ENCODE results near the gene ZBTB20. TPM values are rescaled to one million over a fixed set of nuclear protein-coding genes. Genes with fewer than 3 reads are reported as not detected.

The ZBTB20 gene
- total and polyA plus RNA-seq, 3 experiments from 2014 or later = 6.3 to 25.6 (median 6.5) TPM

- peaks cover 36 to 80% (median 42%) of the 10 kb centered on the region in 3 donors for H3K4me1 Mint-ChIP-seq
- POLR2A ChIA-PET = no interaction called here
- H3K4me1 ChIP-seq (ENCODE audit: insufficient read depth, low read length) = peaks cover 11% of the 10 kb centered on the region
- CTCF ChIA-PET = interaction anchor here (0.6 to 1.5 kb wide), 2 partner anchors 28 to 643 kb away, joined by 3 read pairs; no protein-coding TSS in a partner anchor
- H3K36me3 Mint-ChIP-seq = peaks cover 0 to 24% (median 14%) of the 10 kb centered on the region in 3 donors
- no peaks in the 10 kb centered on the region for H3K27me3 ChIP-seq (ENCODE audit: insufficient read depth, low read length, poor library complexity, severe bottlenecking)
- no peak for DNase-seq
- no peaks in the 10 kb centered on the region for H3K9me3 Mint-ChIP-seq
- H3K27ac Mint-ChIP-seq = no peak overlapping the region
- H3K27ac ChIP-seq (ENCODE audit: low read depth, low read length) = no peak overlapping the region
- no peaks in the 10 kb centered on the region for H3K27me3 Mint-ChIP-seq
- no peaks in the 10 kb centered on the region for H3K9me3 ChIP-seq (ENCODE audit: low read length)
- no peaks in the 10 kb centered on the region for H3K36me3 ChIP-seq (ENCODE audit: insufficient read depth, low read length)
- H3K4me3 Mint-ChIP-seq = no peak overlapping the region
- no peak overlapping the region for H3K4me3 ChIP-seq (ENCODE audit: low read length)
Measured at GRCh38 chr3:115141033-115141757, 5.9 kb downstream of the ZBTB20 start.

GRCh38 chr3:115139072-115139471, 8.0 kb downstream of the ZBTB20 start:
- no peaks in the 10 kb centered on the region for H3K27me3 Mint-ChIP-seq
- POLR2A ChIA-PET = no interaction called here

DNA sequence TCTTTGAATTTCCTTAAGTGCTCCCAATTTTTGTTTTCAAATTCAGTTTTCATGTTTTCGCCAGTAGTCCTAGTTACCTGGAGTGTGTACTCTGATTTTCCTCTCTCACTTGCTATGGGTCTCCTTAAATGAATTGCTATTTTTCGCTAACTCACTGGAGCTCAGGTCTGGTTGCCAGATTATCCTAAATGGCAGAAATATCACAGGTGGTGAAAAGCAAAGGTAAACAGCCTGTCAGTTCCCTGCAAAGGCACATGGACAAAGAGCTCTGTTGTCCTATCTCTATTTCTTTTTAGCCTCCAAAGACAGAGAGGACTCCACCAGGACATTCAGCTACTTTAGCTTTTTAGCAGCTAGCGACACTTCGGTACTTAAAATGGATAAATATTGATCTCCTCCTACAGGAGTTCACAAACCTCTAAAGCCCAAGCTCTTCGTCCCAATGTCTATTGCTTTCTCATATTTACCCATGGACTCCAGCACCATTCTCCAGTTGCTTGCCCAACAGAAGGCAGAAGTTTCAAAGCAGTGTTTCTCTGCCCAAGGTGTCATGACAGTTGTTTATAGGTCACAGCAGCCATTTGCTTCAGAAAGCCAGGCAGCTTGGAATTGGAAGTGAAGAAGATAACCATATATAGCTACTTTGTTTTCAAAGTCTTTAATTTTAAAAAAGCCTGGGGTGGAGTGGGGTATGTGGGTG, 12.3 kb downstream of the ZBTB20 start:
- Histone ChIP-seq H3K36me3 (ENCODE audit: insufficient read depth, low read length) (no peaks in the 10 kb centered on the region), H3K9me3 (ENCODE audit: low read length) (no peaks in the 10 kb centered on the region), H3K4me1 (ENCODE audit: insufficient read depth, low read length) (no peaks in the 10 kb centered on the region), H3K4me3 (ENCODE audit: low read length) (no peak overlapping the region), H3K27ac (ENCODE audit: low read depth, low read length) (no peak overlapping the region), H3K27me3 (ENCODE audit: insufficient read depth, low read length, poor library complexity, severe bottlenecking) (no peaks in the 10 kb centered on the region)
- no peaks in the 10 kb centered on the region for H3K9me3 Mint-ChIP-seq
- DNase-seq = no peak
- peaks cover 0 to 4% (median 4%) of the 10 kb centered on the region in 3 donors for H3K36me3 Mint-ChIP-seq
- no peak overlapping the region for H3K27ac Mint-ChIP-seq
- ChIA-PET CTCF (interaction anchor here (0.7 kb wide), 1 partner anchor 34 kb away, joined by 5 read pairs; no protein-coding TSS in a partner anchor), POLR2A (no interaction called here)
- H3K4me3 Mint-ChIP-seq = no peak overlapping the region
- no peaks in the 10 kb centered on the region for H3K27me3 Mint-ChIP-seq
- H3K4me1 Mint-ChIP-seq = peaks cover 5 to 33% (median 9%) of the 10 kb centered on the region in 3 donors

More at GRCh38 chr3:115139072-115139471, 8.0 kb downstream of the ZBTB20 start:
- Mint-ChIP-seq H3K36me3 (peaks cover 0 to 18% (median 13%) of the 10 kb centered on the region in 3 donors), H3K9me3 (no peaks in the 10 kb centered on the region), H3K4me3 (no peak overlapping the region), H3K4me1 (peaks cover 21 to 61% (median 24%) of the 10 kb centered on the region in 3 donors), H3K27ac (no peak overlapping the region)
- H3K4me1 ChIP-seq (ENCODE audit: insufficient read depth, low read length) = no peaks in the 10 kb centered on the region
- no peaks in the 10 kb centered on the region for H3K9me3 ChIP-seq (ENCODE audit: low read length)
- no peaks in the 10 kb centered on the region for H3K27me3 ChIP-seq (ENCODE audit: insufficient read depth, low read length, poor library complexity, severe bottlenecking)
- no peaks in the 10 kb centered on the region for H3K36me3 ChIP-seq (ENCODE audit: insufficient read depth, low read length)
- no peak overlapping the region for H3K27ac ChIP-seq (ENCODE audit: low read depth, low read length)
- DNase-seq = no peak
- CTCF ChIA-PET = no interaction called here
- no peak overlapping the region for H3K4me3 ChIP-seq (ENCODE audit: low read length)

GRCh38 chr3:115127208-115127607, 19.9 kb downstream of the ZBTB20 start:
- H3K27me3 Mint-ChIP-seq = no peaks in the 10 kb centered on the region
- no peaks in the 10 kb centered on the region for H3K9me3 ChIP-seq (ENCODE audit: low read length)
- no peaks in the 10 kb centered on the region for H3K36me3 ChIP-seq (ENCODE audit: insufficient read depth, low read length)
- no peak overlapping the region for H3K27ac ChIP-seq (ENCODE audit: low read depth, low read length)
- H3K4me3 Mint-ChIP-seq = no peak overlapping the region
- no peak overlapping the region for H3K4me3 ChIP-seq (ENCODE audit: low read length)
- H3K4me1 ChIP-seq (ENCODE audit: insufficient read depth, low read length) = no peaks in the 10 kb centered on the region
- H3K36me3 Mint-ChIP-seq = peaks cover 0 to 2% (median 0%) of the 10 kb centered on the region in 3 donors
- POLR2A ChIA-PET = no interaction called here
- no peaks in the 10 kb centered on the region for H3K9me3 Mint-ChIP-seq
- H3K27ac Mint-ChIP-seq = peak overlapping the region in 1 of 8 donors; percentile 37
- CTCF ChIA-PET = interaction anchor here (0.9 kb wide), 1 partner anchor 42 kb away, joined by 4 read pairs; no protein-coding TSS in a partner anchor
- DNase-seq = no peak
- peaks cover 18 to 56% (median 32%) of the 10 kb centered on the region in 3 donors for H3K4me1 Mint-ChIP-seq
- H3K27me3 ChIP-seq (ENCODE audit: insufficient read depth, low read length, poor library complexity, severe bottlenecking) = no peaks in the 10 kb centered on the region

GRCh38 chr3:115120597-115120996, 26.5 kb downstream of the ZBTB20 start:
- peaks cover 0 to 1% of the 10 kb centered on the region in 2 donors for H3K27me3 Mint-ChIP-seq
- H3K27ac Mint-ChIP-seq = peak overlapping the region in 2 of 8 donors; percentile 29 to 75
- Histone ChIP-seq H3K27me3 (ENCODE audit: insufficient read depth, low read length, poor library complexity, severe bottlenecking) (no peaks in the 10 kb centered on the region), H3K27ac (ENCODE audit: low read depth, low read length) (no peak overlapping the region), H3K9me3 (ENCODE audit: low read length) (no peaks in the 10 kb centered on the region), H3K4me1 (ENCODE audit: insufficient read depth, low read length) (no peaks in the 10 kb centered on the region), H3K4me3 (ENCODE audit: low read length) (no peak overlapping the region), H3K36me3 (ENCODE audit: insufficient read depth, low read length) (no peaks in the 10 kb centered on the region)
- no peaks in the 10 kb centered on the region for H3K9me3 Mint-ChIP-seq
- H3K4me1 Mint-ChIP-seq = peaks cover 26 to 61% (median 34%) of the 10 kb centered on the region in 3 donors
- DNase-seq = no peak
- no peak overlapping the region for H3K4me3 Mint-ChIP-seq
- peaks cover 0 to 11% (median 10%) of the 10 kb centered on the region in 3 donors for H3K36me3 Mint-ChIP-seq
- ChIA-PET POLR2A (interaction anchor here (1.5 kb wide), 1 partner anchor 26 kb away, joined by 3 read pairs; the partner anchor contains the start of gene ZBTB20), CTCF (no interaction called here)

GRCh38 chr3:115113367-115113766, 33.7 kb downstream of the ZBTB20 start:
- DNase-seq = no peak
- no peaks in the 10 kb centered on the region for H3K36me3 ChIP-seq (ENCODE audit: insufficient read depth, low read length)
- H3K27ac ChIP-seq (ENCODE audit: low read depth, low read length) = no peak overlapping the region
- Mint-ChIP-seq H3K36me3 (peaks cover 4 to 9% (median 5%) of the 10 kb centered on the region in 3 donors), H3K27ac (peak overlapping the region in 1 of 8 donors; percentile 34), H3K4me1 (peaks cover 6 to 31% (median 15%) of the 10 kb centered on the region in 3 donors), H3K9me3 (no peaks in the 10 kb centered on the region), H3K4me3 (no peak overlapping the region), H3K27me3 (peaks cover 0 to 1% of the 10 kb centered on the region in 2 donors)
- H3K9me3 ChIP-seq (ENCODE audit: low read length) = no peaks in the 10 kb centered on the region
- CTCF ChIA-PET = no interaction called here
- no peaks in the 10 kb centered on the region for H3K27me3 ChIP-seq (ENCODE audit: insufficient read depth, low read length, poor library complexity, severe bottlenecking)
- POLR2A ChIA-PET = no interaction called here
- H3K4me3 ChIP-seq (ENCODE audit: low read length) = no peak overlapping the region
- H3K4me1 ChIP-seq (ENCODE audit: insufficient read depth, low read length) = no peaks in the 10 kb centered on the region

DNA sequence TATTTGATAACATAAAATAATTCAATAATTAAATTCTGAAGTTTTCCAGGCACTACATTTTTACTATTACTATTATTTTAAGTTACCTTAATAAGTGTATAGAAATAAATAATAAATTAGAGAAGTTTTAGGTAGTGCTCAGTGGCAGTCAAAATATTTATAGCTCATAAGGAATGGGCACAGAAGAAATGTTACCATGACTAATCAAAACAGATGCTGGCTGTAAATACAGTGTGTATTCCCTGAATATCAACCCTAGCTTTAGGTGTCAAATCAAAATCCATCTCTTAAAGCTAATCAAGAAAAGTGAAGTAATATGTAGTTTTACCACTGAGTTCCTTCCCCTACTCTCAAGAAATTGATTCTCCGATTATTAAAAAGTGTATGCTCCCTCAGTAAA, 35.5 kb downstream of the ZBTB20 start:
- H3K4me3 Mint-ChIP-seq = no peak overlapping the region
- Histone ChIP-seq H3K4me3 (ENCODE audit: low read length) (no peak overlapping the region), H3K4me1 (ENCODE audit: insufficient read depth, low read length) (no peaks in the 10 kb centered on the region), H3K27me3 (ENCODE audit: insufficient read depth, low read length, poor library complexity, severe bottlenecking) (no peaks in the 10 kb centered on the region), H3K9me3 (ENCODE audit: low read length) (no peaks in the 10 kb centered on the region), H3K27ac (ENCODE audit: low read depth, low read length) (no peak overlapping the region), H3K36me3 (ENCODE audit: insufficient read depth, low read length) (no peaks in the 10 kb centered on the region)
- ChIA-PET CTCF (interaction anchor here (1.0 kb wide), 1 partner anchor 20 kb away, joined by 3 read pairs; no protein-coding TSS in a partner anchor), POLR2A (no interaction called here)
- no peak overlapping the region for H3K27ac Mint-ChIP-seq
- H3K4me1 Mint-ChIP-seq = peaks cover 6 to 28% (median 15%) of the 10 kb centered on the region in 3 donors
- H3K27me3 Mint-ChIP-seq = peaks cover 0 to 1% of the 10 kb centered on the region in 2 donors
- H3K36me3 Mint-ChIP-seq = peaks cover 11 to 17% (median 13%) of the 10 kb centered on the region in 3 donors
- no peak for DNase-seq
- H3K9me3 Mint-ChIP-seq = peaks cover 0 to 3% (median 0%) of the 10 kb centered on the region in 5 donors

GRCh38 chr3:115110830-115111229, 36.3 kb downstream of the ZBTB20 start:
- CTCF ChIA-PET = no interaction called here

More at GRCh38 chr3:115110830-115111229, 36.3 kb downstream of the ZBTB20 start:
- Mint-ChIP-seq H3K4me1 (peaks cover 4 to 22% (median 15%) of the 10 kb centered on the region in 3 donors), H3K36me3 (peaks cover 11 to 16% (median 13%) of the 10 kb centered on the region in 3 donors), H3K9me3 (peaks cover 0 to 3% (median 0%) of the 10 kb centered on the region in 5 donors), H3K4me3 (no peak overlapping the region), H3K27ac (no peak overlapping the region), H3K27me3 (no peaks in the 10 kb centered on the region)
- no peak overlapping the region for H3K4me3 ChIP-seq (ENCODE audit: low read length)
- no peaks in the 10 kb centered on the region for H3K27me3 ChIP-seq (ENCODE audit: insufficient read depth, low read length, poor library complexity, severe bottlenecking)
- POLR2A ChIA-PET = no interaction called here
- H3K36me3 ChIP-seq (ENCODE audit: insufficient read depth, low read length) = no peaks in the 10 kb centered on the region
- no peak overlapping the region for H3K27ac ChIP-seq (ENCODE audit: low read depth, low read length)
- H3K9me3 ChIP-seq (ENCODE audit: low read length) = no peaks in the 10 kb centered on the region
- H3K4me1 ChIP-seq (ENCODE audit: insufficient read depth, low read length) = no peaks in the 10 kb centered on the region
- no peak for DNase-seq
